ENCODE results near the gene SFTPD. TPM values are rescaled to one million over a fixed set of nuclear protein-coding genes. Genes with fewer than 3 reads are reported as not detected.
"Not testable (repeated sequence)": the region's sequence is repeated elsewhere in the genome, so short reads cannot be mapped to it uniquely, and the experiment has no call there.

The SFTPD gene
- total RNA-seq = not detected
- 0 reads per million in 2 donors for total RNA-seq

- Mint-ChIP-seq H3K27ac (no peak within 1 kb of the TSS), H3K4me3 (no peak within 1 kb of the TSS), H3K27me3 (peaks cover 21% of the 10 kb centered on the region), H3K4me1 (no peaks in the 10 kb centered on the region), H3K36me3 (ENCODE audit: low read depth) (no peaks in the 10 kb centered on the region)
- DNase-seq (no peak), ATAC-seq (no peak)
- H3K9me3 ChIP-seq (ENCODE audit: control insufficient read depth, low read length, poor library complexity, severe bottlenecking) = no peaks in the 10 kb centered on the region
Observed at GRCh38 chr10:79948976-79949722, at the start of gene SFTPD. Gene SFTPD (minus strand): TSS chr10:79949105. CDS start chr10:79946659, 2,446 bp downstream.

DNA sequence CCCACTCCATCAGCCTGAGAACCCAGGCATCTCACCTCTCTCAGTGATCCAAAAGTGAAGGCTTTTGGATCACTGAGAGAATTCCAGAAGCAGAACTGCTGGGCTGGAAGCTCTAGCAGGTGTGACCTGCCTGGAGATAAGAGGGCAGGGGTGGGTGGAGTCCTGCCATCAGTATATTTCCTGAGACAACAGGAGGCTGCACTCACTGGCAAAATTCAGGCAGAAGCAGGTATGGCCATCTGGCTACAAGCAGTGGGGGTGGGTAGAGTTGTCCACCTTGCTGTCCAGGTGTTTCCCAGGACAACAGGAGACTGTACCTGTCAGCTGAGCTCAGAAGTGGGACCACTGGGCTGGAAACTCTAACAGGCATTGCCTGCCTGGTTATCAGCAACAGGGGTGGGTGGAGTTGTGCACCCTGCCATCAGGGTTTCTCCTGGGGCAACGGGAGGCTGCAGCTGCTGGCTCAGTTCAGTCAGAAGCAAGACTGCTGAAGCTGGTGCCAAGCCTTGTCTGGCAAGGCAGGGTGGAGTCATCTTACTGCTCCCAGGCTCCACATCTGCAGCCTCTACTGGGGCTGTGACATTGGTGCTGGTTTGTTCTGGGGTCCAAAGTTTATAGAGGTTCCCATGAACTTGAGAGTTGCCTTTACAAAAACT, 47.2 kb upstream of the SFTPD start:
- Mint-ChIP-seq H3K27ac (no peak overlapping the region), H3K4me3 (no peak overlapping the region), H3K4me1 (peaks cover 2% of the 10 kb centered on the region), H3K27me3 (peaks cover 50% of the 10 kb centered on the region), H3K36me3 (ENCODE audit: low read depth) (peaks cover 6% of the 10 kb centered on the region)
- H3K9me3 ChIP-seq (ENCODE audit: control insufficient read depth, low read length, poor library complexity, severe bottlenecking) = no peaks in the 10 kb centered on the region
- DNase-seq (no peak), ATAC-seq (no peak)

DNA sequence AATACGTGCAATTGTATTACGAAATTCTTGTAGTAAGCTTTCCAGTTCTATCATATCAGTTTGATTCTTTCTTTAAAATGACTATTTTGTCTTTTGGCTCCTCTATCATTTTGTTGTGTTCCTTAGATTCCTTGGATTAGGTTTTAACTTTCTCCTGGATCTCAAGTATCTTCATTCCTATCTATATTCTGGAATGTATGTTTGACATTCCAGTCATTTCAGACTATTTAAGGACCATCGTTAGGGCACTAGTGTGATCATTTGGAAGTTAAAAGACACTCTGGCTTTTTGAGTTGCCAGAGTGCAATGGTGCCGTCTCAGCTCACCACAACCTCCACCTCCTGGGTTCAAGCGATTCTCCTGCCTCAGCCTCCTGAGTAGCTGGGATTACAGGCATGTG, 45.7 kb upstream of the SFTPD start:
- Mint-ChIP-seq H3K27ac (no peak overlapping the region), H3K27me3 (peaks cover 38% of the 10 kb centered on the region), H3K4me3 (no peak overlapping the region), H3K36me3 (ENCODE audit: low read depth) (no peaks in the 10 kb centered on the region), H3K4me1 (no peaks in the 10 kb centered on the region)
- H3K9me3 ChIP-seq (ENCODE audit: control insufficient read depth, low read length, poor library complexity, severe bottlenecking) = peaks cover 5% of the 10 kb centered on the region
- DNase-seq (no peak), ATAC-seq (no peak)

DNA sequence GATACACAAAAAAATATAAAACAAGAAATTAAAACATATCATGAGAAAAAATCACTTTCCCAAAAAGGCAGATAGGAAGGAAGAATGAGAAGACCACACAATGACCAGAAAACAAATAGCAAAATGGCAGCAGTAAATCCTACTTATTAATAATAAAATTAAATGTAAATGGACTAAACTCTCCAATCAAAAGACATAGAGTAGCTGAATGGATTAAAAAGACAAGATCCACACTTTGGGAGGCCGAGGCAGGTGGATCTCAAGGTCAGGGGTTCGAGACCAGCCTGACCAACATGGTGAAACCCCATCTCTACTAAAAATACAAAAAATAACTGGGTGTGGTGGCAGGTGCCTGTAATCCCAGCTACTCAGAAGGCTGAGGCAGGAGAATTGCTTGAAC, 39.3 kb upstream of the SFTPD start:
- not testable (repeated sequence) for H3K36me3 Mint-ChIP-seq (ENCODE audit: low read depth); H3K4me1 Mint-ChIP-seq; DNase-seq; H3K27ac Mint-ChIP-seq; H3K4me3 Mint-ChIP-seq; ATAC-seq; H3K9me3 ChIP-seq (ENCODE audit: control insufficient read depth, low read length, poor library complexity, severe bottlenecking)
- H3K27me3 Mint-ChIP-seq = peaks cover 38% of the 10 kb centered on the region

DNA sequence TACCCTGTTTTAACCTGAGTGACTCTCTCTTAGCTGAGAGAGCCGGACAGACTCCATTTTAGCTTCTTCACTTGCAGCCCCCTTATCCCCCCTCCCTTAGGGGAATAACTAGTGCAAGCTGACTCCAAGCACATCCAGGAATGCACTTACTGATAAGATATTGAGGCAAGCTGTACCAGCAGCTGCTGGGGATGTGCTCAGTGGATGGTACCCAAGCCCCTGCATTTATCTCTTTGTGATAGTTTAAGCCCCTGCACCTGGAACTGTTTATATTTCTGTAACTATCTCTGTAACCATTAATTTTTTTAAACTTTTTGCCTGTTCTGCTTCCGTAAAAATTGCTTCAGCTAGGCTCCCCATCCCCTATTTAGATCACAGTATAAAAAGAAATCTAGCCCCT, 37.8 kb upstream of the SFTPD start:
- H3K27me3 Mint-ChIP-seq = peaks cover 47% of the 10 kb centered on the region
- ATAC-seq; H3K27ac Mint-ChIP-seq; H3K9me3 ChIP-seq (ENCODE audit: control insufficient read depth, low read length, poor library complexity, severe bottlenecking); H3K4me3 Mint-ChIP-seq; H3K36me3 Mint-ChIP-seq (ENCODE audit: low read depth); DNase-seq; H3K4me1 Mint-ChIP-seq: not testable (repeated sequence)

DNA sequence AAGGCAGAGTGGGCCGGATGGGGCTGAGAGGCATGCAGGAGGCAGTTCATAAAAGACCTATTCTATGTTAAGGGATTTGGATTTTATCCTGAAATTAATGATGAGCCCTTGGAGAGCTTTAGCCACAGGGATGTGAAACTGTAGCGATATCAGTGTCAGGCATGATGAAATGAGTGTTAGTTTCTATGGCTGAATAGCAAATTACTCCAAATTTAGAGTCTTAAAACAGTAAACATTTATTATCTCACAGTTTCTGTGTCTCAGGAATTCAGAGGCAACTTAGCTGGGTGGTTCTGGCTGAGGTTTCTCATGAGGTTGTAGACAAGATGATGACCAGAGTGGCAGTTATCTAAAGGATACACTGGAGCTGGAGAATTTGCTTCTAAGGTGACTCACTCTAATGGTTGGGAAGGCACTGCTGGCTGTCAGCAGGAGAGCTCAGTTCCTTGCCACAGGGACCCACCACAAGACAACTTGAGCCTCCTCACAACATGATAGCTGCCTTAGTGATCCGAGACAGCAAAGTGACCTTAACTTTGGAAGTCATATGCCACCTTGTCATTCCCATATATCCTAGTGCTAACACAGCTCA, 36.7 kb upstream of the SFTPD start:
- peaks cover 12% of the 10 kb centered on the region for H3K36me3 Mint-ChIP-seq (ENCODE audit: low read depth)
- peaks cover 54% of the 10 kb centered on the region for H3K27me3 Mint-ChIP-seq
- H3K9me3 ChIP-seq (ENCODE audit: control insufficient read depth, low read length, poor library complexity, severe bottlenecking) = peaks cover 3% of the 10 kb centered on the region
- H3K4me3 Mint-ChIP-seq = no peak overlapping the region
- H3K27ac Mint-ChIP-seq = no peak overlapping the region
- peaks cover 8% of the 10 kb centered on the region for H3K4me1 Mint-ChIP-seq
- no peak for ATAC-seq
- no peak for DNase-seq

DNA sequence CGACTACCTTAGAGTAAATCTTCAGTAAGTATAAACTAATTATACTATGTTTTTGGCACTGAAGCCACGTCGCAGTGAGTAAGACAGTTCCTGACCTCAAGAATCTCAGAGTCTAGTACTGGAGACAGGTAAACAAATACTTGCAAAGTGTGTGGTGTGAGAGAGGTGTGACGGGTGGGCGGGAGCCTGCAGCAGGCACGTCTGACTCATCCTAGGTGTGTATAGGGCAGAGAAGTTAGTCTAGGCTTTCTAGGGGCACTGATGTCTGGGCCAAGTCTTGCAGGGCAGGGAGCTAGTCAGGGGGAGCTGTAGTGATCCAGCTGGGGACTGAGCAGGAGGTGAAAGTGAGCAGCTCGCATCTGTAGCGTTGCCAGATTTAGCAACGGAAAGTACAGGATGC, 35.9 kb upstream of the SFTPD start:
- Mint-ChIP-seq H3K27me3 (peaks cover 61% of the 10 kb centered on the region), H3K27ac (no peak overlapping the region), H3K4me3 (no peak overlapping the region), H3K36me3 (ENCODE audit: low read depth) (peaks cover 12% of the 10 kb centered on the region), H3K4me1 (peaks cover 8% of the 10 kb centered on the region)
- ATAC-seq = no peak
- H3K9me3 ChIP-seq (ENCODE audit: control insufficient read depth, low read length, poor library complexity, severe bottlenecking) = no peaks in the 10 kb centered on the region
- DNase-seq = no peak

DNA sequence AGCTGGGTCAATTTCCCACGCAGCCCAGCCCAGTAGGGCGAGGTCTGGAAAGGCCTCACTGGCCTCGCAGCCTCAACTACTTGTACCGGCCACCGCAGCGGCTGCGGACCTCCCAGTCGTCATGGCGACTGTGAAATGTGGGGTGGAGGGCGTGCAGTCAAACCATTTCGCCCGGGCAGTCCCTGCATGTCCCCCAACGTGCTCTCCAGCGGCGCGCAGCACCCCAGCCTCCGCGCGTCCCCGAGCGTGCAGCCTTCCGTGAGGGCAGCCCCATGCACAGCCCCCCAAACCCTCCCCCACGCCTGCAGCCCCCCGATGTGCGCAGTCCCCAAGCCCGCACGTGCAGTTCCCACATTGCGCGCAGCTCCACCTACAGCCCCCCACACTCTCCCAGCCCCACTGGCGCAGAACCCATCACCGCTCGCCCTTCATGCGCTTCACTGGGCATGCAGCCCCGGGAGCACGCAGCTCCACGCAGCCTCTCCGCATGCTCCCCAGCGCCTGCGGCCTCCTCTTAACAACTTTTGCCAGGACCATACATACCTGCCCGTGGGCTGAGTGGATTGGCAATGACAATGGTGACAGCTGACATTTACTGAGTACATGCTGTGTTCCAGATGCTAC, 34.5 kb upstream of the SFTPD start:
- DNase-seq (no peak), ATAC-seq (no peak)
- Mint-ChIP-seq H3K36me3 (ENCODE audit: low read depth) (peaks cover 12% of the 10 kb centered on the region), H3K4me1 (peaks cover 8% of the 10 kb centered on the region), H3K4me3 (no peak overlapping the region), H3K27me3 (peaks cover 76% of the 10 kb centered on the region), H3K27ac (no peak overlapping the region)
- H3K9me3 ChIP-seq (ENCODE audit: control insufficient read depth, low read length, poor library complexity, severe bottlenecking) = no peaks in the 10 kb centered on the region

DNA sequence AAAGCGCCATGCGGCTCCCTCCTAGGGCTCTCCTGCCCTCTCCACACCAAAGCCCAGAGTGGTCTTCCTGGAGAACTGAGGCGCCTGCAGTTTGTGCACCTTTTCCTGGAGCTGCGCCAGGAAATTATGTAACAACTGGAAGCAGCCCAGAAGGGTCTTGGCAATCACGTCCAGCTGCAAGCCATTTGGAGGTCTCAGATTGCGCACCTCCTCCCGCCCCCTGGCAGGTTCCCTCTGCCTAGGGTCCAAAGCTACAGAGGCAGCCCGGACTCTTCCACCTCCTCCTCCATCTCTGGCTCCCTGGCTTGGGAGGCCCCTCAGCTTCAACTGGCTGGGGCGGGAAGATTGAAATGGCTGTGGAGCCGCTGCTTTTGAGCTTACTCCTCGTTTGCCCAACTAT, 34.0 kb upstream of the SFTPD start:
- H3K4me3 Mint-ChIP-seq = no peak overlapping the region
- peaks cover 8% of the 10 kb centered on the region for H3K4me1 Mint-ChIP-seq
- DNase-seq = no peak
- H3K27ac Mint-ChIP-seq = no peak overlapping the region
- ATAC-seq = no peak
- H3K9me3 ChIP-seq (ENCODE audit: control insufficient read depth, low read length, poor library complexity, severe bottlenecking) = no peaks in the 10 kb centered on the region
- peaks cover 77% of the 10 kb centered on the region for H3K27me3 Mint-ChIP-seq
- peaks cover 12% of the 10 kb centered on the region for H3K36me3 Mint-ChIP-seq (ENCODE audit: low read depth)

DNA sequence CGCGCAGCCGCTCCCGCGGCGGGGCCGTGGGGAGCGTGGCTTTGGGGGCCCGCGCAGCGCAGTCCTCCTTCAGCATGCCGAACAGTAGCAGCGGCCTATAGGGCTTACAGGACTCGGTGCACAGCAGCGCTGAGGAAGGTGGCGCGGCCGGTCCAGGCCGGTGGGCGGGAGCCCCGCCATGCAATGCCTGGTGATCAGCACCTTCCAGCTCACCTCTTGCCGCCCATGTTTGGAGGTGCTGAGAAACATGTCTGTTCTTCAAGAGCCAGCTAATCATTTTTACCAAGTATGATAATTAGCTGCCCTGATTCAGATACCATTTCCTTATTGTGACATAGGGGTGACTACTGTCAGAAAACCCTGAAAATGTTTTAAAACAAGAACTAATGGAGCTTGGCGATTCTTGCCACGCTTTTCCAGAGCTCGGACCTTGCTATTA, 33.5 kb upstream of the SFTPD start:
- ATAC-seq = no peak
- H3K27me3 Mint-ChIP-seq = peaks cover 77% of the 10 kb centered on the region
- no peaks in the 10 kb centered on the region for H3K9me3 ChIP-seq (ENCODE audit: control insufficient read depth, low read length, poor library complexity, severe bottlenecking)
- no peak for DNase-seq
- no peak overlapping the region for H3K27ac Mint-ChIP-seq
- H3K4me3 Mint-ChIP-seq = peak overlapping the region; percentile 56
- peaks cover 8% of the 10 kb centered on the region for H3K4me1 Mint-ChIP-seq
- peaks cover 12% of the 10 kb centered on the region for H3K36me3 Mint-ChIP-seq (ENCODE audit: low read depth)

DNA sequence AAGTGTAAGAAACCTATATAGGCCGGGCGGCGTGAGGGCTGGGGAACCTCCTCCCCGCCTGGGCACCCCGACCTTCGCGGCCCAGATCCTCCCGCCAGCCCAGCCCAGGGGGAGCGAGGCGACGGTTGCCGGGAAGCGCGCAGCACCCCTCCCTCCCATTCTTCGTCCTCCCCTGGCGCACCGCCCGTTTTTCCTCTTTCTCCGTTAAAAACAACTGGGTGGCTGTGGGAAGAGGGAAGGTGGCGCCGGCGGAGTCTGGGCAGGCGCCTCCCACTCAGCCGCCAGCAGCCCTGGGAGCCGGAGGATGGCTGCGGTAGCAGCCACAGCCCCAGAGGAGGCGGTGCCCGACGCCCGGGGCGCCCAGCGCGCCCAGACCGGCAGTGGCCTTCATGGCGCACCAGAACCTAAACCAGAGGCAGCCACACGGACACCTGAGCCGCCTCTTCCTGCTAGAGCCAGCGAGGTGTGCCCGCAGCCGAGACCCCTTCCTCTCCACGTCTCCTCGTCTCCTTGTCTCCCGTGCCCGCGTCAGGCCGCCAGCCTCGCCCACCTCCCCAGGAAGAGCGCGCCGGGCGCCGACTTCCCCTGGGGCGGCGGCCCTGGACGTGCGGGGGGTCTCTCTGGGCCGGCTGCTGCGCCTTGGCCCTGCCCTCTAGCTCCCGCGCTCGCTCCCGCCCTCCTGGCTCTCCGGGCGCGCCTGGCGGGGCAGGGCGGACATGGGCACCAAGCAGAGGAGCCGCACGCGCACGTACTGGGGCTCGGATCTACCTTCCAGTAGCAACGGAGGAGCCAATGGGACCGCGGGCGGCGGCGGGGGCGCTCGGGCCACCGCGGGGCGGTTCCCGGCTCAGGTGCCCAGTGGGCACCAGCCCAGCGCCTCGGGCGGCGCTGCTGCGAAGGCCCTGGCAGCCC, 32.8 kb upstream of the SFTPD start:
- H3K4me3 Mint-ChIP-seq = peak overlapping the region; percentile 80
- peaks cover 2% of the 10 kb centered on the region for H3K9me3 ChIP-seq (ENCODE audit: control insufficient read depth, low read length, poor library complexity, severe bottlenecking)
- ATAC-seq (no peak), DNase-seq (no peak)
- H3K27ac Mint-ChIP-seq = no peak overlapping the region
- peaks cover 73% of the 10 kb centered on the region for H3K27me3 Mint-ChIP-seq
- peaks cover 12% of the 10 kb centered on the region for H3K36me3 Mint-ChIP-seq (ENCODE audit: low read depth)
- peaks cover 8% of the 10 kb centered on the region for H3K4me1 Mint-ChIP-seq

DNA sequence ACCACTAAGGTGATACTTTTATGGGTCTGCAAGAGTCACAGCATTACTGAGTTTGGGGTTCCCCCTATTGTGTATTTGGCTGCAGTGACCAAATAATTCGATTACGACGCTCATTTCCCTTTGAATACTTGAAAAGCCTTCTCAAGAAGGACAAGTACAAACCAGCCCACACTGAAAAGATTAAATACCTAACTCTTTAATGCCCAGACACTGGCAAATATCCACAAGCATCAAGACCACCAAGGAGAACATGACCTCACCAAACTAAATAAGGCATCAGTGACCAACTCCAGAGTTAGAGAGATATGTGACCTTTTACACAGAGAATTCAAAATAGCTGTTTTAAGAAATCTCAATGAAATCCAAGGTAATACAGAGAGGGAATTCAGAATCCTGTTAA, 31.8 kb upstream of the SFTPD start:
- peak overlapping the region; percentile 80 for H3K4me3 Mint-ChIP-seq
- peaks cover 8% of the 10 kb centered on the region for H3K36me3 Mint-ChIP-seq (ENCODE audit: low read depth)
- no peak overlapping the region for H3K27ac Mint-ChIP-seq
- H3K9me3 ChIP-seq (ENCODE audit: control insufficient read depth, low read length, poor library complexity, severe bottlenecking) = peaks cover 5% of the 10 kb centered on the region
- H3K27me3 Mint-ChIP-seq = peaks cover 69% of the 10 kb centered on the region
- ATAC-seq = no peak
- peaks cover 8% of the 10 kb centered on the region for H3K4me1 Mint-ChIP-seq
- no peak for DNase-seq

All from T-helper 17 cell (primary cell).